HL-60 (cell line): ENCODE results near the gene UAP1.

Experiments
- CTCF ChIP-seq: IDR thresholded peaks from one replicate; pipeline ENCODE4 v1.5.1; 2011; ENCODE audit warnings: low read length, control low read depth, inconsistent platforms; ENCODE audit not compliant: insufficient read depth
- GABPA ChIP-seq: IDR thresholded peaks from 2 replicates; pipeline ENCODE4 v1.6.1; 2012; ENCODE audit warnings: low read depth
- POLR2AphosphoS5 ChIP-seq: IDR thresholded peaks from 2 replicates; pipeline ENCODE4 v1.6.1; 2012; ENCODE audit warnings: low read depth
- REST ChIP-seq: IDR thresholded peaks from 2 replicates; pipeline ENCODE4 v1.6.1; 2012; ENCODE audit warnings: low read depth; ENCODE audit not compliant: insufficient replicate concordance

- TF ChIP-seq CTCF = no peak
- no peak for TF ChIP-seq GABPA
- no peak for TF ChIP-seq POLR2AphosphoS5
- TF ChIP-seq REST = no peak
Observed at GRCh38 chr1:162625679-162626078, 64.2 kb downstream of the UAP1 start.
